HAP-1 (cell line): ENCODE data around the gene THSD7B.
"Not testable (repeated sequence)": the region's sequence is repeated elsewhere in the genome, so short reads cannot be mapped to it uniquely, and the experiment has no call there.

Experiments used
- DNase-seq, 2 experiments: peaks; one replicate each; pipeline ENCODE4 v3.0.0-alpha.2; 2016 to 2020; ENCODE audit warnings: low spot score in 2 of 2
- H3K27me3 ChIP-seq: fragments of 250-450 bp; sonication (Bioruptor Pico); 2 replicates; pipeline ENCODE4 v1.5.1; 2020; ENCODE audit warnings: low read depth, mild to moderate bottlenecking, moderate library complexity
- H3K36me3 ChIP-seq: fragments of 250-450 bp; sonication (Bioruptor Pico); replicated peaks from 2 replicates; pipeline ENCODE4 v1.5.1; 2020; ENCODE audit warnings: mild to moderate bottlenecking
- H3K4me1 ChIP-seq: fragments of 250-450 bp; sonication (Bioruptor Pico); 2 replicates; pipeline ENCODE4 v1.5.1; 2020; ENCODE audit warnings: mild to moderate bottlenecking
- H3K4me3 ChIP-seq: fragments of 250-450 bp; sonication (Bioruptor Pico); 2 replicates; pipeline ENCODE4 v1.5.1; 2020; ENCODE audit warnings: mild to moderate bottlenecking, moderate library complexity
- H3K9me3 ChIP-seq: fragments of 250-450 bp; sonication (Bioruptor Pico); 2 replicates; pipeline ENCODE4 v1.5.1; 2020; ENCODE audit warnings: mild to moderate bottlenecking, moderate library complexity
- in situ Hi-C: fragments of 300-500 bp; cut with MboI; formaldehyde crosslinking; loops from 3 replicates; pipeline ENCODE4 v1.14.3; 2020; ENCODE audit warnings: low sequenced_read_pairs, inconsistent platforms, mixed read lengths

Gene THSD7B

DNA sequence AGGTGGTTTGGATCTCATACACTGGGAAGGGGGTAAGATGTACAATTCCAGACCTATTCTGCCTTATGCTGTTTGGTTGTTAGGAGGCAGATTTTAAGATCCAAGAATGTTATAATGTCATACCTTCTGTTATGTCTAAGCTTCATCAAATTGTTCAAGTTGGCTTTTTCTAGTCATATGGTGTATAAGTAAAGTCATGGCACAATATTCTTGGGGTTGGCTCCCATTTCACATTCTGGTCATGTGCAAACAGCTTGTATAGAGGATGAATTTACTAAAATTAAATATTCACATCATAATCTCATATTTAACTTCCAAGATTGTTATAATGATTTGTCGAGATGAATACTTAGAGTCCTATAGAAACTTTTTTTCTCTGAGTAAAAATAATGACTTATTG lies 774.0 kb downstream of the THSD7B start:
- DNase-seq = no peak
- Histone ChIP-seq H3K36me3 (no peaks in the 10 kb centered on the region), H3K27me3 (no peaks in the 10 kb centered on the region), H3K9me3 (no peaks in the 10 kb centered on the region), H3K4me1 (peaks cover 15% of the 10 kb centered on the region), H3K4me3 (no peak overlapping the region)
- in situ Hi-C loops = no loop called here

DNA sequence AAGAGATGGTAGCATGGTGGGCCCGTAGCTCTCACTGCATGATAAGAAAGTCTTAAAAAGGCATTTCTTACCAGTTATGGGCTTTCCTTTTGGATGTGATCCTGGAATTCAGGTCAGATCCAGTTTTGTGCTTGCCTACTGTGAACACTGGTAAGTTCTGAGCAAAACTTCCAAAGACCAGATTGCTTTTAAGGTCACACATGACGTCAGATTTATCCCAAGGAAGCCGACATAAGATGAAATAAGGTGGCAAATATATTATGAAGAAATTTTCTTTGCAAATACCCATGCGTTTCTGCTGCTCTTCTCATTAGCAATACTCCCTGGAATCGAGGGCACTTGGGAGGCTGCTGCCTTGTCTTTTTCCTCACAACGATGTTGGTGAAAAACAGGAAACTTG lies 782.5 kb downstream of the THSD7B start:
- no peak overlapping the region for H3K4me3 ChIP-seq
- no peaks in the 10 kb centered on the region for H3K27me3 ChIP-seq
- in situ Hi-C loops = no loop called here
- no peak for DNase-seq
- H3K4me1 ChIP-seq = no peaks in the 10 kb centered on the region
- H3K9me3 ChIP-seq = no peaks in the 10 kb centered on the region
- H3K36me3 ChIP-seq = no peaks in the 10 kb centered on the region

DNA sequence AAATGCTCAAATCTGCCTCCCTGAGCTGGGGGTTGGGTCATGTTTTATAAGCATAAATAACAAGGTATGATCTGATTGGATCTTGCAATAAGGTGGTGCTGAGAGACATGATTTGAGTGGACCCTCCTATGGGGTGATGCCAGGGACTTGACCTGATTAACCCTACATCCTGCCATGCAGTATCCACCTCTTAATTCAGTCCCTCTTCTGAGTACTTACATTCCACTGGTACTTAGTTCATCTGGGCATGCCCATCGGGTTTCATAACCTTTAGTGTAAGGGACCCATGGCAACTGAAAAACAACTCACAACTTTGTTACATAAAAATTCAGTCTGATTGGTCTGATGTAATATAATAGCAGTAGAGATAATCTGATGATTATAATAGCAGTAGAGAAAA lies 801.0 kb downstream of the THSD7B start:
- Histone ChIP-seq H3K9me3 (no peaks in the 10 kb centered on the region), H3K4me3 (no peak overlapping the region), H3K36me3 (no peaks in the 10 kb centered on the region), H3K4me1 (no peaks in the 10 kb centered on the region), H3K27me3 (no peaks in the 10 kb centered on the region)
- no peak for DNase-seq
- in situ Hi-C loops = no loop called here

DNA sequence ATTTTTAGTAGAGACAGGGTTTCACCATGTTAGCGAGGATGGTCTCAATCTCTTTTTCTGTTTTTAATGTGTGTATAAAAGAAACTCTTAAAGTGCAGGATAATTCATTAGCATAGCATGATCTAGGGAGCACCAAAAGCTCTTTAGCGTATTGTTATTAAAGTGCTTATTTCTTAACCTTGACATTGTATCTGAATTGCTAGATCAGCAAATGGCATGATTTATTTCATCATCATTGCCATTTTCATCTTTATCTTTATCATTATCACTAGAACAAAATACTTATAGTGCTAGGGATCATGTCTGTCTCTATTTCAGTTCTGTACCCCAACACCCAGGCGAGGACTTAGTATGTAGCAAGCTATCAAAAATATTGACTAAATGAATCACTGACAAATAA lies 805.1 kb downstream of the THSD7B start:
- Histone ChIP-seq H3K9me3 (no peaks in the 10 kb centered on the region), H3K27me3 (no peaks in the 10 kb centered on the region), H3K4me3 (no peak overlapping the region), H3K4me1 (no peaks in the 10 kb centered on the region), H3K36me3 (no peaks in the 10 kb centered on the region)
- DNase-seq = no peak
- in situ Hi-C loops = no loop called here

DNA sequence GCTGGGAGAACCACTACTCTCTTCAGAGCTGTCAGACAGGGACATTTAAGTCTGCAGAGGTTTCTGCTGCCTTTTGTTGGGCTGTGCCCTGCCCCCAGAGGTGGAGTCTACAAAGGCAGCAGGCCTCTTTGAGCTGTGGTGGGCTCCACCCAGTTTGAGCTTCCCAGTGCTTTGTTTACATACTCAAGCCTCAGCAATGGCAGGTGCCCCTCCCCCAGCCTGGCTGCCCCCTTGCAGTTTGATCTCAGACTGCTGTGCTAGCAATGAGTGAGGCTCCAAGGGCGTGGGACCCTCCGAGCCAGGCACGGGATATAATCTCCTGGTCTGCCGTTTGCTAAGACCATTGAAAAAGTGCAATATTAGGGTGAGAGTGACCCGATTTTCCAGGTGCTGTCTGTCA lies 822.5 kb downstream of the THSD7B start:
- H3K36me3 ChIP-seq, H3K9me3 ChIP-seq, H3K27me3 ChIP-seq, H3K4me1 ChIP-seq, H3K4me3 ChIP-seq, in situ Hi-C loops: not testable (repeated sequence)
- peak in 1 of 2 experiments; percentile 35 for DNase-seq

DNA sequence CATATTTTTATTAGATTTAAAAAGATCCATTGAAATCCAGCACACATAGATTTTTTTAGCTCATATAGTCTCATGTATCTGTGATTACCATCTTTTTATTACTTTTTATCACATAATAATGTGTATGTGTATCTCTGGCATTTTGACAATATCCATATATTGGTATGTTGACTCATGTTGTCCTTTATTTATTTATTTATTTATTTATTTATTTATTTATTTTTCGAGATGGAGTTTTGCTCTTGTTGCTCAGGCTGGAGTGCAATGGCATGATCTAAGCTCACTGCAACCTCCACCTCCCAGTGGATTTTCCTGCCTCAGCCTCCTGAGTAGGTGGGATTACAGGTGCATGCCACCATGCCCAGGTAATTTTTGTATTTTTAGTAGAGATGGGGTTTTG lies 823.2 kb downstream of the THSD7B start:
- H3K27me3 ChIP-seq, H3K9me3 ChIP-seq, H3K36me3 ChIP-seq, in situ Hi-C loops, H3K4me1 ChIP-seq, DNase-seq, H3K4me3 ChIP-seq: not testable (repeated sequence)

DNA sequence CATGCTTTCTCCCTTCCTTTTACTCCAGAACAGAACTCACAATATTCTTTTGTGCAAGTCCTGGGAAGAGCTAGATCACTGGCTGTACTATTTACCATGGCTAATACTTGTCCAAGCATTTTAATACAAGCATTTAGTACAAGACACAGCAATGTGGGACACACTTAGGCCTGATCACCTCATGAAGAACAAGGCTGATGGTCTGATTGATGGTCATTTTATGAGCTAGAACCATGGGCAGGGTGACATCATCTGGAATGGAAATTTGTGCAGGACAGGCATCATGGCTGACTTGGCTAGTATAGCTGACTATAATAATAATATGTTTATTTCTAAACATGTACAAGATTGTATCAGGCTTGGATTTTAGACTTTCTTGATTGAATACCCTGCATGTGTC lies 824.8 kb downstream of the THSD7B start:
- Histone ChIP-seq H3K4me1 (no peaks in the 10 kb centered on the region), H3K4me3 (no peak overlapping the region), H3K36me3 (no peaks in the 10 kb centered on the region), H3K27me3 (no peaks in the 10 kb centered on the region), H3K9me3 (no peaks in the 10 kb centered on the region)
- in situ Hi-C loops = no loop called here
- DNase-seq = no peak

DNA sequence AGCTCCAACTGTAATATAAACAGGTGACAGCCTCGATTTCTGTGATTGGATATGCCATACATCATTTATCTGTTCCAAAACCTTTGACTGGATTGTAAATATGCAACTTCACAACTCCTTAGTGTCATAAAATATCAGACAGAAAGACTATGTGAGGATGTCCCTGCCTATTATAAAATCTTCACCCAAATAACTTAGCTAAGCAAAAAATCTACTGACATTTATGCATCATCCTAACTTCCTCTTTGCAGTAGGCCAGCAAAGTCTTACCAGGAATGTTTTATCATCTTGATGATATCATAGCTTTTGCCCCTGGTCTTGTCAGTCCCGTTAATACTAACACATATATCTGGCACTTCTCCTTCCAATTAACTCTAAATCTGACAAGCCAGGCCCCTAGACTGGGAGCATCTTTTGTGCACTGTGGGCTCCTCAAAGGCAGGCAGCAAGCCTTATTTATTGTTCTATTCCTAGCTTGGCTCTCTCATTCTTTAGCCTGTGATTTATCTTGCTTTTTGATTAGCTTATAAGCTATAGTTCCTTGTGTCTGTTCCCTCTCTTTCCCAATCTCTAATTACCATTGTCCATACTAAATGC lies 842.5 kb downstream of the THSD7B start:
- DNase-seq = no peak
- Histone ChIP-seq H3K4me1 (no peaks in the 10 kb centered on the region), H3K36me3 (no peaks in the 10 kb centered on the region), H3K27me3 (no peaks in the 10 kb centered on the region), H3K4me3 (no peak overlapping the region), H3K9me3 (no peaks in the 10 kb centered on the region; the same call in 1 of the 2 replicates)
- in situ Hi-C loops = loop anchor here (10.0 kb wide), 1 partner anchor 153 kb away; no protein-coding TSS in a partner anchor

DNA sequence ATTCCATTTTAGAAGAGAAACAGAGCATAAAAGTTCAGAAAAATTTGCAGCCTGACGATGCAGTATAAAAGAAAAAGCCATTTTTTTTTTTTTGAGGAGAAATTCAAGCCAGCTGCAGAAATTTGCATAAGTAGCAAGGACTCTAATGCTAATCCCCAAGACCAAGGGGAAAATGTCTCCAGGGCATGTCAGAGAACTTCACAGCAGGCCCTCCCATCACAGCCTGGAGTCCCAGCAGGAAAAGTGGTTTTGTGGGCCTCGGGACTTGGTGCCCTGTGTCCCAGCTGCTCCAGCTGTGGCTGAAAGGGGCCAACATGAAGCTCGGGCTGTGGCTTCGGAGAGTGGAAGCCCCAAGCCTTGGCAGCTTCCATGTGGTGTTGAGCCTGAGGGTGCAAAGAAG lies 873.6 kb downstream of the THSD7B start:
- Histone ChIP-seq H3K4me1 (no peaks in the 10 kb centered on the region), H3K27me3 (no peaks in the 10 kb centered on the region), H3K4me3 (no peak overlapping the region), H3K9me3 (no peaks in the 10 kb centered on the region), H3K36me3 (no peaks in the 10 kb centered on the region)
- in situ Hi-C loops = no loop called here
- peak; percentile 69 to 75 for DNase-seq

DNA sequence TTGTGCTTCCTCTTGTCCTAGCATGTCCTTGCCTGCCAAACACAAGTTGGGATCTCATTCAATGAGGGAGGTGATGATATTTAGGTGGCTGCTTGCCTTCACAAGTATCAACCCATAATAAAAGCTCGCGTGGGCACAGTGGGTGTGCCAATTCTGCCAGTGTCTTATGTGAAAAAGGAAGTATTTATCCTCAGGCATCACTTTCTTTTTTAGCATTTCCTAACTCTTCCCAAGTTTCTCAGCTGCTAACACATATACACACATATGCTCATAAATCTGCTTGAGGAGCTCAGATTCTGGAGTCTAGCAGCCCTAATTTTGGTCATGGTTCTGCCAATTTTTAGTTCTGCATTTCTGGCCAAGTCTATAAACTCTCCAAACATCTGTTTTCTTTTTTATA lies 879.4 kb downstream of the THSD7B start:
- H3K27me3 ChIP-seq = no peaks in the 10 kb centered on the region
- no peaks in the 10 kb centered on the region for H3K36me3 ChIP-seq
- H3K4me3 ChIP-seq = no peak overlapping the region
- no peak for DNase-seq
- H3K9me3 ChIP-seq = no peaks in the 10 kb centered on the region
- H3K4me1 ChIP-seq = no peaks in the 10 kb centered on the region
- in situ Hi-C loops = no loop called here

DNA sequence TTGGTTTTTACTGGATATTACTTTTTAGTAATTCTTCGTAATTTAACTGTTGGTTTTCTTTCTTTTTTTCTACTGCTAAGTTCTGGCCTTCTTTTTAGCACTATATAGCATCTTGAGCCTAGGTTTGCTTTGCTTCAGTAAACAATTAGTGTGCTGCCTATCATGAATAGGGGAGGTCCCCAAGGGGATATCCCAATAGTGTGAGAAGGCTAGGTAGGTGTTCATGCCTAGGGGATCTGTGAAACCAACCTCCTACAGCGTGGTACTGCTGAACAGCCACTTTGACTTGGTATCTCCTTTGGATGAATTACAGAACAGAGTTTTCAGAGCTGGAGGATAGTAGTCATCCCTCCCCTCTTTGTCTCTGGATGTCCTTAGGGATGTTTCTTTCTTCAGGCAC lies 888.7 kb downstream of the THSD7B start:
- in situ Hi-C loops = no loop called here
- no peak overlapping the region for H3K4me3 ChIP-seq
- H3K27me3 ChIP-seq = no peaks in the 10 kb centered on the region
- DNase-seq = no peak
- no peaks in the 10 kb centered on the region for H3K9me3 ChIP-seq
- H3K36me3 ChIP-seq = no peaks in the 10 kb centered on the region
- no peaks in the 10 kb centered on the region for H3K4me1 ChIP-seq

DNA sequence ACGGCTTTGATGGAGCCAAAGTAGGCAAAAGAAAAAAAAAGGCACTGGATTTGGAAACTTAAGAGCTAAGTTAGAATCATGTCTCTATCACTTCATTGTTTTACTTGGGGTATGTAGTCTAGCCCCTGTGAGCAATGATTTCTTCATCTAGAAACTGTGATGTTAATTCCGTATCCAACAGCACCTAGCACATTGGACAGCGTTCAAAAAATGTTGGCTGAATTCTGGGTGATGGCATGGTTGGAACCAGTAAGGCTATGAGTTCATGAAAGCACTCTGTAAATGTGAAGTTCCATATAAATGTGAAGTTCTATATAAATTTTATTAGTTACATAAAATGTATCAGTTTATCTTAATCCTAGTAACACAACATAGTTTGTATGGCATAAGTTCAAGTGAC lies 890.5 kb downstream of the THSD7B start:
- H3K9me3 ChIP-seq = no peaks in the 10 kb centered on the region
- H3K4me3 ChIP-seq = no peak overlapping the region
- no peaks in the 10 kb centered on the region for H3K36me3 ChIP-seq
- DNase-seq = no peak
- in situ Hi-C loops = no loop called here
- no peaks in the 10 kb centered on the region for H3K4me1 ChIP-seq
- H3K27me3 ChIP-seq = no peaks in the 10 kb centered on the region

DNA sequence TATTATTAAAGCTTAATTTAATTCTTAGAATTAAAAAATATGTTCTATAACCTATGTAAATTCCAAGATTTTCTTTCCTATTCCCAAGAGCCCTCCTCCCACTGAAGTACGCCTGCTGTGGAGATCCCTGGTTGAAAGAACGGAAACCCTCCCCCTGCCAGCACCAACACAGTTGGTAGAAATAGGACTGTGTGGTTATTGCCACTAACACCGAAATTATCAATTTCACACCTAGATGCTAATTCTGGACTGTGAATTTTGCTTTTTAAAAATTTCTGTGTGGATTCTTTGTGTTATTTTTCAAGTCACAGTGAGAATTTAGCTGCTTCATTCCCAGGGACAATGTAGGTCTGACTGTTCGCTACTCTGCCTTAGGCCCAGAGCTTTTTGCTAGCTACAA lies 893.1 kb downstream of the THSD7B start:
- Histone ChIP-seq H3K9me3 (no peaks in the 10 kb centered on the region), H3K36me3 (no peaks in the 10 kb centered on the region), H3K27me3 (no peaks in the 10 kb centered on the region), H3K4me1 (no peaks in the 10 kb centered on the region), H3K4me3 (no peak overlapping the region)
- in situ Hi-C loops = no loop called here
- no peak for DNase-seq

DNA sequence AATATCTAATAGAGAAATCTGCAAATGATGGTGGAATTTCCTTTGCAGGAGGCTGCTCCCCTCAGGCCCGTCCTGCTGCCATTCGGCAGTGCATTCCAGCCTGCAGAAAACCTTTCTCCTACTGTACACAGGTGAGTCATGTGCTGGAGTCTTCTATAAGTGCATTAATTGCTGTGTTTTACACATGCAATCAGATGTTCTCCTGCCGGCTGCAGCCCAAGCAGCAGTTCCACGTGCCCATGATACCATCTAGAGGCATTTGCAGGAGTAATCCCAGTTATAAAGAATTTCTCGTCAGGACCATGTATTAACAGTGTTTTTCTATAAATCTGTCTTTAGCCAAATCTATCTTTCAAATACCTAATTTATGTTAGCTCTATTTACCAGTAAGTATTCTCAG lies 894.3 kb downstream of the THSD7B start:
- Histone ChIP-seq H3K27me3 (no peaks in the 10 kb centered on the region), H3K9me3 (no peaks in the 10 kb centered on the region), H3K36me3 (no peaks in the 10 kb centered on the region), H3K4me3 (no peak overlapping the region), H3K4me1 (no peaks in the 10 kb centered on the region)
- DNase-seq = peak; percentile 48 to 50
- in situ Hi-C loops = no loop called here

DNA sequence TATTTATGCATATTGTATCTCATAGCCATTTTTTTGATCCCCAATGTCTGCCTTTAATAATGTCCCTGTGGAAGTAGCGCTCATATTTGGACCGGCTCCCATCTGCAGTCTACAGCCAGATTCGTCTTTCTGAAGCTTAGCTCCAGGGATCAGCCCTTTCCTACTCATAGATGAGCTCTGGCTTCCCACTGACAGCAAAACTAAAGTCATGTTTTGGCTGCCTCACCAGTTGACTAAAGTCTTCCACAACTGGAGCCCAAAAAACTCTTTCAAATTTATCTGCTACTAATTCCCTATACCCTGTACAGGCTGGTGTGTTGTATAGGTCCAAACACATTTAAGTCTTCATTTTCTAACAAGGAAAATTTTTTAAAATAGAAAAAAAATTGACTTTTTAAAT lies 904.8 kb downstream of the THSD7B start:
- in situ Hi-C loops = no loop called here
- Histone ChIP-seq H3K9me3 (no peaks in the 10 kb centered on the region), H3K27me3 (no peaks in the 10 kb centered on the region), H3K4me3 (no peak overlapping the region), H3K4me1 (no peaks in the 10 kb centered on the region), H3K36me3 (no peaks in the 10 kb centered on the region)
- DNase-seq = no peak
